GM12872 (cell line): ENCODE data around the gene TRPC4AP.

Experiments used
- CTCF ChIP-seq: IDR thresholded peaks from 3 replicates; pipeline ENCODE4 v1.5.1; 2011; ENCODE audit warnings: low read depth, mild to moderate bottlenecking, low read length, moderate library complexity; ENCODE audit not compliant: insufficient read depth

TRPC4AP gene, protein sequence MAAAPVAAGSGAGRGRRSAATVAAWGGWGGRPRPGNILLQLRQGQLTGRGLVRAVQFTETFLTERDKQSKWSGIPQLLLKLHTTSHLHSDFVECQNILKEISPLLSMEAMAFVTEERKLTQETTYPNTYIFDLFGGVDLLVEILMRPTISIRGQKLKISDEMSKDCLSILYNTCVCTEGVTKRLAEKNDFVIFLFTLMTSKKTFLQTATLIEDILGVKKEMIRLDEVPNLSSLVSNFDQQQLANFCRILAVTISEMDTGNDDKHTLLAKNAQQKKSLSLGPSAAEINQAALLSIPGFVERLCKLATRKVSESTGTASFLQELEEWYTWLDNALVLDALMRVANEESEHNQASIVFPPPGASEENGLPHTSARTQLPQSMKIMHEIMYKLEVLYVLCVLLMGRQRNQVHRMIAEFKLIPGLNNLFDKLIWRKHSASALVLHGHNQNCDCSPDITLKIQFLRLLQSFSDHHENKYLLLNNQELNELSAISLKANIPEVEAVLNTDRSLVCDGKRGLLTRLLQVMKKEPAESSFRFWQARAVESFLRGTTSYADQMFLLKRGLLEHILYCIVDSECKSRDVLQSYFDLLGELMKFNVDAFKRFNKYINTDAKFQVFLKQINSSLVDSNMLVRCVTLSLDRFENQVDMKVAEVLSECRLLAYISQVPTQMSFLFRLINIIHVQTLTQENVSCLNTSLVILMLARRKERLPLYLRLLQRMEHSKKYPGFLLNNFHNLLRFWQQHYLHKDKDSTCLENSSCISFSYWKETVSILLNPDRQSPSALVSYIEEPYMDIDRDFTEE

GRCh38 chr20:35092524-35093266 is at the start of gene TRPC4AP:
TSS of gene TRPC4AP (minus strand) at chr20:35092807. CDS start at chr20:35092781, 26 bp downstream.
- TF ChIP-seq CTCF = peak; percentile 94

DNA sequence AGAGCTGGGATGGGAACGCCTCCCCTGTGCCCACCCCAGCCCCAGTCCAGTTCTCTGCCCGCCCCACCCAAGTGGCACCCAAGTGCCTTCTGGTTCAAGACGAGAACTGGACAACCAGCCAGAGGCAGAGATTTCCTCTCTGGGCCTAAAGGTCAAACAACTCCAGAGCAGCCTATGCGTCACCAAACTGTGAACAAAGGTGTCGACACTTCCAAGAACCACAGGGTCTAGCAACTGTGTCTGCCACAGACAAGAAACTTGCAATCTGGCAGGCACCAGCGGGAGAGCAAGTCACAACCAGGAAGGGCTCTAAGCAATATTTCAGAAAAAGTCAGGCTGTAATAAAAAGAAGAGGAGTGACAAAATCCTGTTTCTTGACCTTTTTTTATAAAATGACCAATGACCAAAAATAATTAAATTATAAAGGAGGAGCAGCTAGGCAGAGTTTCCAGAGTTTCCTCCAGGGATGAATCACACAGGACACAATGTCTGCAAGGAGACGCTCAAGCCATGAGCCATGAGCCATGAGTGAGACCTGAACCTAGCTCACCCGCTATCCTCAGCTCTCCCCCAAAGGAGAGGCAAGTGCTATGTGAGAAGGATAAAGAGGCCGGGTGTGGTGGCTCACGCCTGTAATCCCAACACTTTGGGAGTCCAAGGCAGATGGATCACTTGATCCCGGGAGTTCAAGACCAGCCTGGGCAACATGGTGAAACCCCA is 43.4 kb upstream of the TRPC4AP start:
- no peak for TF ChIP-seq CTCF

DNA sequence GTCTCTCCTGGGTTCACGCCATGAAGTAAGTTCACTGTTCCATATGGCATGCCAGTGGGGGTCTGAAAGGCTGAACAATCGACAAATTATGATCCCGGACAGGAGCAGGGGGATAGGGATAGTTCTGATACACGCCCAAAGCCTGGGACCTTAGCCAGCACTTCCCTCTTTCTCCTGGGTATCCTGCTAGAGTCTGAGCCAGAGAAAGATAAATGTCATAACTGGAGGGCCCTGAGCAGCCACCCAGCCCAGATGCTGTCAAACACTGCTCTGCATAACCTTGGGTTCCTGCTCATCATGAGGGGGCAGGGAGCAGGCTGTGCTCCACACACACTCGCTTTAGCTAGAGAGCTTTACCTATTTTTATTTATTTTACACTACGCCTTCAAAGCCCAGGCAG is 42.3 kb upstream of the TRPC4AP start:
- no peak for TF ChIP-seq CTCF

- TF ChIP-seq CTCF = no peak
These were observed 41.9 kb upstream of the TRPC4AP start for GRCh38 chr20:35134472-35134871.

DNA sequence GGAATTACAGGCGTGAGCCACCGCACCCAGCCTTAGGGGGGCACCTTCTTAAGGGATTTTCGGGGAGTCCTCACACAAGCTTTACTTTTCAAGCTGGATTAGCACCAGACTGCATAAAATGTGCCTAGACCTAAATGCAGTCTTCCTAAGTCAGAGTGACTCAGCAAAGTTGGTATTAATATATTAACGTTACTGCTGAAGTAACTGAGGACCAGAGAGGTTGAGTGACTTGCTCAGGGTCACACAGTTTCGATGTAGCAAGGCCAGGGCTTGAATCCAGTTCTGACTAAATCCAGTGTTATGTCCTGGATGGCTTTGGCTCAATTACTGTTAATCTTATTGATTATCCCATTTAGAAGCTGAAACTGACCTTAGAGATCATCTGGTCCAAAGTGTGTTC is 41.1 kb upstream of the TRPC4AP start:
- no peak for TF ChIP-seq CTCF

- TF ChIP-seq CTCF = no peak
These were observed 40.4 kb upstream of the TRPC4AP start for GRCh38 chr20:35133031-35133430.
